Esophagus squamous epithelium (tissue), 4 donors: ENCODE measurements around the gene CACNA1H.

Source experiments
- CTCF ChIP-seq, 6 experiments: fragments of 450-650 bp in 4 of 6; fragments of 200-600 bp in 2 of 6; sonication (generic) in 2 of 6; IDR thresholded peaks; one replicate each; pipeline ENCODE4 v1.5.1; 2016 to 2019; ENCODE audit warnings: antibody characterized with exemption in 6 of 6, mild to moderate bottlenecking in 4 of 6, moderate library complexity in 4 of 6
- POLR2A ChIP-seq, 4 donors: fragments of 450-650 bp; IDR thresholded peaks; one replicate each; pipeline ENCODE4 v1.6.1; 2017; ENCODE audit warnings: antibody characterized with exemption in 4 of 4, mild to moderate bottlenecking in 4 of 4, moderate library complexity in 3 of 4

- TF ChIP-seq CTCF (IDR thresholded peaks at IDR 0.05) (no peak), POLR2A (IDR thresholded peaks at IDR 0.05) (no peak)
These were observed 106.2 kb downstream of the CACNA1H start for GRCh38 chr16:1258906-1259759.
